BLaER1 treated with 17β-estradiol and CSF1 and Interleukin-3, amounts not matched to agents 10 nM and 100 nM (cell line): ENCODE measurements around the gene MTG2.
A peak's percentile ranks its signal among the peaks of the same experiment; 100 is the strongest.

Source experiments
- H3K27ac ChIP-seq, 11 experiments: shearing (Covaris generic); formaldehyde crosslinking; 2 replicates each; pipeline ENCODE4 v1.8.1; 2022
- H3K27me3 ChIP-seq, 11 experiments: shearing (Covaris generic); formaldehyde crosslinking; 2 replicates each; pipeline ENCODE4 v1.8.1; 2022
- H3K36me3 ChIP-seq, 11 experiments: shearing (Covaris generic); formaldehyde crosslinking; 2 replicates each; pipeline ENCODE4 v1.8.1; 2022
- H3K4me1 ChIP-seq, 10 experiments: shearing (Covaris generic); formaldehyde crosslinking; 2 replicates each; pipeline ENCODE4 v1.8.1; 2022
- H3K4me2 ChIP-seq, 11 experiments: shearing (Covaris generic); formaldehyde crosslinking; 2 replicates each; pipeline ENCODE4 v1.8.1; 2022
- H3K4me3 ChIP-seq, 10 experiments: shearing (Covaris generic); formaldehyde crosslinking; 2 replicates each; pipeline ENCODE4 v1.8.1; 2022
- H3K9ac ChIP-seq, 11 experiments: shearing (Covaris generic); formaldehyde crosslinking; 2 replicates each; pipeline ENCODE4 v1.8.1; 2022
- H3K9me3 ChIP-seq, 11 experiments: shearing (Covaris generic); formaldehyde crosslinking; replicated peaks in 1 of 11; 2 replicates each; pipeline ENCODE4 v1.8.1; 2022
- H4K20me1 ChIP-seq, 11 experiments: shearing (Covaris generic); formaldehyde crosslinking; 2 replicates each; pipeline ENCODE4 v1.8.1; 2022
- Cebpa-rat ChIP-seq, 11 experiments: shearing (Covaris generic); IDR thresholded peaks; 2 replicates each; pipeline ENCODE4 v1.8.1; 2022

MTG2 gene

GRCh38 chr20:62246872-62247652 lies 64.2 kb downstream of the MTG2 start:
- Histone ChIP-seq H3K9me3 (no peaks in the 10 kb centered on the region), H3K9ac (no peak overlapping the region), H3K4me1 (peaks cover 53 to 72% (median 69%) of the 10 kb centered on the region in 10 experiments), H3K4me3 (no peak overlapping the region), H3K4me2 (peak overlapping the region; percentile 47 to 91 (median 73)), H3K27ac (no peak overlapping the region), H3K27me3 (peaks cover 0 to 34% (median 7%) of the 10 kb centered on the region in 11 experiments; a peak in 8 of 22 replicates), H3K36me3 (peaks cover 0 to 40% (median under 1%) of the 10 kb centered on the region in 11 experiments; a peak in 10 of 22 replicates), H4K20me1 (peaks cover 95 to 100% (median 100%) of the 10 kb centered on the region in 11 experiments)
- no peak for TF ChIP-seq Cebpa-rat (IDR thresholded peaks at IDR 0.05)

- peak overlapping the region; percentile 56 to 91 (median 73) for H3K4me2 ChIP-seq
- TF ChIP-seq Cebpa-rat (IDR thresholded peaks at IDR 0.05), result no peak
- no peak overlapping the region; a peak in 1 of 22 replicates for H3K27ac ChIP-seq
- peak overlapping the region in 6 of 11 experiments; percentile 15 to 62 (median 25); a peak in 6 of 22 replicates for H3K9ac ChIP-seq
- peaks cover 62 to 85% (median 77%) of the 10 kb centered on the region in 10 experiments for H3K4me1 ChIP-seq
- H3K36me3 ChIP-seq, result peaks cover 0 to 28% (median 0%) of the 10 kb centered on the region in 11 experiments; a peak in 5 of 22 replicates
- H3K4me3 ChIP-seq, result no peak overlapping the region
- peaks cover 95 to 100% (median 100%) of the 10 kb centered on the region in 11 experiments for H4K20me1 ChIP-seq
- H3K9me3 ChIP-seq, result no peaks in the 10 kb centered on the region
- H3K27me3 ChIP-seq, result peaks cover 0 to 31% (median 7%) of the 10 kb centered on the region in 11 experiments; a peak in 8 of 22 replicates
These were observed 66.2 kb downstream of the MTG2 start for GRCh38 chr20:62248890-62249560.

GRCh38 chr20:62252342-62252966 lies 69.6 kb downstream of the MTG2 start:
- H3K27me3 ChIP-seq, result peaks cover 0 to under 1% (median 0%) of the 10 kb centered on the region in 11 experiments; a peak in 4 of 22 replicates
- H3K9ac ChIP-seq, result no peak overlapping the region
- no peak overlapping the region for H3K27ac ChIP-seq
- no peaks in the 10 kb centered on the region for H3K9me3 ChIP-seq
- H3K4me1 ChIP-seq, result peaks cover 49 to 69% (median 60%) of the 10 kb centered on the region in 10 experiments
- TF ChIP-seq Cebpa-rat (IDR thresholded peaks at IDR 0.05), result no peak
- no peak overlapping the region for H3K4me3 ChIP-seq
- peaks cover 84 to 100% (median 99%) of the 10 kb centered on the region in 11 experiments for H4K20me1 ChIP-seq
- H3K36me3 ChIP-seq, result peaks cover 0 to 26% (median 15%) of the 10 kb centered on the region in 11 experiments; a peak in 16 of 22 replicates
- H3K4me2 ChIP-seq, result peak overlapping the region in 6 of 11 experiments; percentile 20 to 64 (median 60); a peak in 11 of 22 replicates
